Mesangial cell (primary cell): ENCODE results near the gene PPP1R7. TPM values are rescaled to one million over a fixed set of nuclear protein-coding genes. Genes with fewer than 3 reads are reported as not detected.

Experiments used
- total RNA-seq: library from RNA; depleted of rRNA; stranded (reverse); fragments of >200 nt; gene quantifications from 2 replicates; pipeline ENCODE4 v1.2.3, GENCODE V29; 2015

Gene PPP1R7
- 38.4 and 43.5 TPM in 2 replicates for total RNA-seq

GRCh38 chr2:241149925-241150659 lies at the start of gene PPP1R7:
Gene PPP1R7, plus strand, starts transcription at chr2:241150467. Its CDS starts 29 bp downstream, at chr2:241150496.

DNA sequence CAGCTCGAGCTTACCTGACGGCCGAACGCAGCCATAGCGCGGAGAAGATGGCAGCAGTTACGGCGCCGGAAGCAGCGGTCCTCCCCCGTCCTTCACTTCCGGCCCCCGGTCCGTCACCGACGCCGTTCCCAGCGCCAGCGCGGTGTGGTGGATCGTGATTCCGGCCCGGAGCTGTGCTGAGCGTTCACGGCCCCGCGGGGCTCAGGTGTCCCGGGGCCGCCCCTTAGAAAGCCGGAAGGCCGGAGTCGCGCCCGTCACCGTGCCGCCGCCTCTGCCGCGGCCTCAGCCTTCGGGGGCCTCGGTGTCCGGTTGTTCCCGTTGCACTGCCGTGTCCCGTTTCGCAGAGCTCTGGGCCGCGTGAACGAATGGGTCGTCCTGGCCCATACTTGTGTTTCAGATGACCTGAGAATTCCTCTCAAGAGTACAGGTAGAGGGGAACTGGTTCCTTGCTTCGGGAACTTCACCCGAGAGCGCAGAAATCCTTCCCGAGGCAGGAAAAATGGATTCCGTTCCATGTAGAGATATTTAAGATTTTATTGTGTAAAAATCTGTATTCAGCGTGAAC lies 47.9 kb upstream of the PPP1R7 start, which contains the start of gene MTERF4:
Gene MTERF4, minus strand, starts transcription at position 49 of the 565 bp plus-strand sequence. Its CDS starts 14 bp downstream, at position 35.

GRCh38 chr2:241148891-241149674 lies 1.2 kb upstream of the PPP1R7 start, which contains the start of gene PASK:
Gene PASK, minus strand, starts transcription at chr2:241149472. Its CDS starts 6,440 bp downstream, at chr2:241143032.

GRCh38 chr2:241188361-241189092 lies 38.3 kb downstream of the PPP1R7 start, which contains the start of gene ANO7:
Gene ANO7, plus strand, starts transcription at chr2:241188677. Its CDS starts 1,387 bp downstream, at chr2:241190064.

Other genes with a start within 250 kb of the PPP1R7 start
- gene CROCC2, start 244.1 kb upstream of the PPP1R7 start, total RNA-seq = not detected in 2 replicates
- 1.5 and 6.7 TPM in 2 replicates for gene SNED1, start 151.8 kb upstream of the PPP1R7 start, total RNA-seq
- 15.0 and 20.9 TPM in 2 replicates for gene MTERF4, start 48.2 kb upstream of the PPP1R7 start, total RNA-seq
- gene PASK, start 995 bp upstream of the PPP1R7 start, total RNA-seq = 4.9 and 8.6 TPM in 2 replicates
- 1.3 and 1.8 TPM in 2 replicates for gene ANO7, start 38.2 kb downstream of the PPP1R7 start, total RNA-seq
- 440 and 663 TPM in 2 replicates for gene HDLBP, start 165.2 kb downstream of the PPP1R7 start, total RNA-seq
- 238 and 242 TPM in 2 replicates for gene SEPTIN2, start 165.5 kb downstream of the PPP1R7 start, total RNA-seq
- 24.3 and 33.2 TPM in 2 replicates for gene FARP2, start 205.8 kb downstream of the PPP1R7 start, total RNA-seq